ENCODE data around the gene RBMS1. TPM values are rescaled to one million over a fixed set of nuclear protein-coding genes. Genes with fewer than 3 reads are reported as not detected.
"Not testable (repeated sequence)": the region's sequence is repeated elsewhere in the genome, so short reads cannot be mapped to it uniquely, and the experiment has no call there.

Gene RBMS1
- total RNA-seq, 4 donors from 2014 or later, result 133 to 180 (median 139) TPM

DNA sequence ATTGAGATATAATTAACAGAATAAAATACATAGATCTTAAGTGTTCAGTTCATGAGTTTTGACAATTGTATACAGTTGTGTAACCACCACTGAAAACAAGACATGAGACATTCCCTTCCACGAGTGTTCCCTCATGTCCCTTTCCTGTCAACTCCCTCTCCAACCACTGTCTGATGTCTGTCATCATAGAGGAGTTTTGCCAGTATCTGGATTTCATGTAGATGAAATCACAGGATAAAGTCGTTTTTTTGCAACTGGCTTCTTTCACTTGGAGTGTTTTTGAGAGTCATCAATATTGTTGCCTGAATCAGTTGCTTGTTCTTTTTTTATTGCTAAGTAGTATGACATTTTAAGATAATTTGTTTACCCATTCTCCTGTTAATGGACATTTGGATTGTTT lies 52.7 kb downstream of the RBMS1 start:
- ATAC-seq (ENCODE audit: low FRiP score) (no peak), DNase-seq (ENCODE audit: low spot score) (no peak)
- TF ChIP-seq CTCF (IDR thresholded peaks at IDR 0.05), result no peak

DNA sequence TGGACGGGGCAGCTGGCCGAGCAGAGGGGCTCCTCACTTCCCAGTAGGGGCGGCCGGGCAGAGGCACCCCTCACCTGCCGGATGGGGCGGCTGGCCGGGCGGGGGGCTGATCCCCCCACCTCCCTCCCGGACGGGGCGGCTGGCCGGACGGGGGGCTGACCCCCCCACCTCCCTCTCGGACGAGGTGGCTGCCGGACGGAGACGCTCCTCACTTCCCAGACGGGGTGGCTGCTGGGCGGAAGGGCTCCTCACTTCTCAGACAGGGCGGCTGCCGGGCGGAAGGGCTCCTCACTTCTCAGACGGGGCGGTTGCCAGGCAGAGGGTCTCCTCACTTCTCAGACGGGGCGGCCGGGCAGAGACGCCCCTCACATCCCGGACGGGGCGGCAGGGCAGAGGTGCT lies 54.6 kb downstream of the RBMS1 start:
- not testable (repeated sequence) for DNase-seq (ENCODE audit: low spot score); ATAC-seq (ENCODE audit: low FRiP score)

GRCh38 chr2:160437273-160437672 lies 56.3 kb downstream of the RBMS1 start:
- no peak for TF ChIP-seq CTCF (IDR thresholded peaks at IDR 0.05)
- ATAC-seq (ENCODE audit: low FRiP score) (no peak), DNase-seq (ENCODE audit: low spot score) (no peak)

GRCh38 chr2:160434254-160434948 lies 59.2 kb downstream of the RBMS1 start:
- ATAC-seq (ENCODE audit: low FRiP score), result no peak
- DNase-seq (ENCODE audit: low spot score), result no peak
- TF ChIP-seq CTCF (IDR thresholded peaks at IDR 0.05), result no peak

DNA sequence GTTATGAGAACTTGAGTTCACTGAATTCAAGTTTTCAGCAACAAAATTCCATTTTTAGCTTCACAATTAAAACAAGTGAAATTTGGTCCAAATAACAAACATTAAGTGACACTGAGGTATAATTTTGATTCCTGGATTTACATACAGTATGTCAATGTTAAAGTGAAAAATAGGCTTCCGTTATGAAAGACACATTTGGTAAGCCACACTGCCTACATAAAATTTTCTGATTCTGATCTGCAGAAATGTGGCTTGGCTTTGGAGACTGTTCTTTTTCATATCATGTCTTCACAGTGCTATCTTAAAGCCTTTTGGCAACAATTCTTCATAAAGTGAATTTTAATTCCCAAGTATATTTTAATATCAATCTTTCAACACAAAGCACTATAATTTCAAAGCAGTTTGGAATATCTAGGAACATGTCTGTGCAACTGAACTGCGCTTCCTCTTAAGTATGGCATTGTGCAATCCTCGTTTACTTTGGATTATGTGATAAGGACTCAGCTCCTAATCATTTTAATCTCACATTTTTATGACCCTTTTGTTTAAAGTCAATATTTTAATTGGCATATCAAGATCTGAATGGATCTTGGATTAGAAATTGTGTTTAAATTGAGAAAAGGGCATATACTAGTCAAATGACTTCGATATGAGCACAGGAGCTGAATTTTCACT lies 60.0 kb downstream of the RBMS1 start:
- ATAC-seq (ENCODE audit: low FRiP score), result no peak
- DNase-seq (ENCODE audit: low spot score), result no peak
- no peak for TF ChIP-seq CTCF (IDR thresholded peaks at IDR 0.05)

DNA sequence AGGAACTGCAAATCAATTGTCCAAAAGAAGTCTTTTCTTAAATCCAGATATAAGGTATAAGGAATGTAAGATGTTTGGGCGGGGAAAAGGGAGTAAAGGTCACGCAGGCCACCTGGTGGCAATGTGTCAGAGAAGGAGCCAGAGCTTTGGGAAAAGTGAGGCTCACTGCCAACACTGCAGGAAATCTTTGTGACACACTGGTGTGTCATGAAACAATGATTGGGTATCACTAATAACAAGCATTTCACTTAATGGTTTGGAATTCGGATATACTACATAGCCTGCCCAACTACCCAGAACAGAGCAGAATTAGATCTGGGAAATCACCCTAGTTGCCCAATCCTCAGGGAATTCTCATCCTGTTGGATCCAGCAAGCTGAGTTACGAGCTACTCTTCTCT lies 61.0 kb downstream of the RBMS1 start:
- ATAC-seq (ENCODE audit: low FRiP score) (peak; percentile 60), DNase-seq (ENCODE audit: low spot score) (no peak)
- no peak for TF ChIP-seq CTCF (IDR thresholded peaks at IDR 0.05)

DNA sequence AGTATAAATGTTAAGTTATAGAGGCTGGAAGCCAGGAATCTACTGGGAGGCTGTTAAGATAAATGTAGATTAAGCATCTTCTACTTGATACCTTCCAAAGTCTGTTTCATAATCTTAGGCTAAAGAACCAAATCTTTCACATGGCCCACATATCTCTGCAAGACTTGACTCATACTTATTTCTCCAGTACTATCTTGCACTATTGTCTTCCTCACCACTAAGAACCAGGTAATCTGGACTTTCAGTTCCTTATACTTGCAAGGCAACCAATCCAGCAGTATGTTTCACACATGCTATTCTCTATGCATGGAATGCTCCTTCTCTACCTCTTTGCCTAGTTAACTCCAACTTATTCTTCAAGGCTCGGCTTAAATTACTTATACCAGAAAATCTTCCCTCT lies 62.2 kb downstream of the RBMS1 start:
- no peak for ATAC-seq (ENCODE audit: low FRiP score)
- no peak for DNase-seq (ENCODE audit: low spot score)

More for the DNA sequence above, 62.2 kb downstream of the RBMS1 start:
- no peak for TF ChIP-seq CTCF (IDR thresholded peaks at IDR 0.05)

Data from omental fat pad (tissue), 4 donors.